Astrocyte (in vitro differentiated cells and primary cell): Measurements from ENCODE around the gene ATG4C.

ENCODE experiments used
- CTCF ChIP-seq: IDR thresholded peaks from 2 replicates; pipeline ENCODE4 v1.5.1; 2011; ENCODE audit warnings: low read depth, mild to moderate bottlenecking, inconsistent platforms, low read length, moderate library complexity; ENCODE audit not compliant: insufficient read depth
- EZH2 ChIP-seq: IDR thresholded peaks from 2 replicates; pipeline ENCODE4 v1.6.1; 2012; ENCODE audit warnings: mild to moderate bottlenecking, low read length, inconsistent platforms; ENCODE audit not compliant: insufficient read depth

- TF ChIP-seq CTCF = no peak
- TF ChIP-seq EZH2 = no peak
Measured at GRCh38 chr1:62897788-62898187, 113.9 kb downstream of the ATG4C start.
